Measurements from ENCODE around the gene AKT1S1.

The AKT1S1 gene

GRCh38 chr19:49833599-49833998 is 43.6 kb downstream of the AKT1S1 start:
- no peak for DNase-seq

GRCh38 chr19:49832556-49832955 is 44.6 kb downstream of the AKT1S1 start:
- no peak for DNase-seq

- DNase-seq = no peak
Measured at GRCh38 chr19:49831592-49831991, 45.6 kb downstream of the AKT1S1 start.

- no peak for DNase-seq
Measured at GRCh38 chr19:49830766-49831165, 46.4 kb downstream of the AKT1S1 start.

GRCh38 chr19:49829721-49830120 is 47.4 kb downstream of the AKT1S1 start:
- DNase-seq = no peak

DNA sequence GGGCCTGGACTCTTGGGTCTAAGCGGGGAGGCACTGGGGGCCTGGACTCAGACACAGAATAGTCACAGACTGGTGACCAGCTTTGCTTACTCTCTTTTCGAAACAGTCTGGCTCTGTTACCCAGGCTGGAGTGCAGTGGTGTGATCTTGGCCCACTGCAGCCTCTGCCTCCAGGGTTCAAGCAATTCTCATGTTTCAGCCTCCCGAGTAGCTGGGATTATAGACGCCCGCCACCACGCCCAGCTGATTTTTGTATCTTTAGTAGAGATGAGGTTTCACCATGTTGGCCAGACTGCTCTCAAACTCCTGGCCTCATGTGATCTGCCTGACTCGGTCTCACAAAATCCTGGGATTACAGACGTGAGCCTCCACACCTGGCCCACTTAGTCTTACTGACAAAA is 48.0 kb downstream of the AKT1S1 start:
- no peak for DNase-seq

- DNase-seq = no peak
Measured at GRCh38 chr19:49827034-49827433, 50.1 kb downstream of the AKT1S1 start.

DNA sequence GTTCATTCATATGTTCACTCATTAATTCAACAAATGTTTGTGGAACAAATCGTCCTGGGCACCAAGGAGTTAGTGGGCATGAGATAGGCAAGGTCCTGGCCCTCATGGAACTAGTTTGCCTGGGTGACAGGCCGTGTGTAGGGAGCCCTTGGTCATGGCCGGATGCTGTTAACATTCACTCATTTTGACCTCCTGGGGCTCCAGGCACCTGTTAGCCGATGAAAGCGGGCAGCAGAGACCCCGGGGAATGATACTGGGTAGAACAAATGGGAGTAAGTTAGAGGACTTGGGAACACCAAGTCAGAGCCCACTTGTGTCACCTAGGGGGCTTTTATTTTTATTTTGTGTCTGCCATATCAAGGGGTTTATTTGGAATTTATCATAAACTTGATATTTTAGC is 52.5 kb downstream of the AKT1S1 start:
- no peak for DNase-seq

- peak; percentile 74 for DNase-seq
Measured at GRCh38 chr19:49823472-49823871, 53.7 kb downstream of the AKT1S1 start.

DNA sequence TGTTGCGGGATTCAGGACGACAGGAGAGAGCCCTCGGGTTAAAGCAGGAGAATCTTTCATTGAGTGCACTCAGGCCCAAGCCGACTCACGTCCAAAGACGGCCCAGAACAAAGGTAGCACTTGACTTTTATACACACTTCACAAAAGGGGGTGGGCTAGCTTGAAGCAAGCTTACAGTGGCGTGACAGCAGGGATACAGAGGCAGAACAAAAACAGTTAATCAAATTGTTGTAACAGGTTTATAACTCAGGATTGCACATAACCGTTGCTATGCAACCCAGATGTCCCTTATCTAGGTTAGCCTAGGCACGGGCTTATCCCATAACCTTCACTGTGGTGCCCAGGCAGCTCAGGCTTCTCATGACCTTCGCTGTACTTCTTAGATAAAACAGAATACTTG is 57.0 kb downstream of the AKT1S1 start:
- peak; percentile 52 for DNase-seq

DNA sequence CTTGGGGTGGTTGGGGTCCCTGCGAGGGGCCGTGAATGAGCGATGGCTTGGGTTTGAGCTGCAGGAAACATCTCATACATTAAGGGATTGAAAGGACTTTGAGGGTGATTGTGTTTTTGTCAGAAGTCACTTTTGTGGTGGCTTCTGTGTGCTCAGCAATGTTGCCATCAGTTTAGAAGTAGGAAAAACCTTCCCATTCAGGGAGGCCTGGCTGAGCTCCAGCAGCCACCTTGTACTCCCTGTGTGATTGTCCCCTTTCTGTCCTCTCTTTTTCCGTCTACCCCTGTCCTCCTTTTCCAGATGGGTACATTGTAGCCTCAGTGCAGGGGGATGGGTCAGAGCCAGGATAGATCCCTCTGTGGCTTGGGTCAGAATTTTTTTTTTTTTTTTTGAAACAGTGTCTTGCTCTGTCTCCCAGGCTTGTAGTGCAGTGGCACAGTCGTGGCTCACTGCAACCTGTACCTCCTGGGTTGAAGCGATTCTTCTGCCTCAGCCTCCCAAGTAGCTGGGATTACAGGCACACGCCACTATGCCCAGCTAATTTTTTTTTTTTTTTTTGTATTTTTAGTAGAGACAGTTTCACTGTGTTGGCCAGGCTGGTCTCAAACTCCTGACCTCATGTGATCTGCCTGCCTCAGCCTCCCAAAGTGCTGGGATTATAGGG is 57.6 kb downstream of the AKT1S1 start:
- DNase-seq = peak; percentile 5

Data from NCI-H1092 treated with DMSO at 0.1 percent for 48 hours (cell line).